GM23338 (cell line): ENCODE measurements around the gene RBPMS2. TPM values are rescaled to one million over a fixed set of nuclear protein-coding genes. Genes with fewer than 3 reads are reported as not detected.

ENCODE experiments used
- CREB1 ChIP-seq: fragments of 250-450 bp; sonication (Bioruptor Pico); IDR thresholded peaks from 2 replicates; pipeline ENCODE4 v1.5.0; 2020; ENCODE audit warnings: low read depth, mild to moderate bottlenecking, moderate library complexity
- CTCF ChIP-seq, 2 experiments: fragments of 200-600 bp in 1 of 2; sonication (generic) in 1 of 2; conservative IDR thresholded peaks; 2 replicates each; pipeline versions ENCODE4 v1.5.1 to v1.6.1; 2016 to 2017; ENCODE audit warnings: antibody characterized with exemption in 2 of 2, low read depth in 2 of 2, mild to moderate bottlenecking in 2 of 2, moderate library complexity in 1 of 2
- EZH2phosphoT487 ChIP-seq: fragments of 200-600 bp; sonication (generic); IDR thresholded peaks from one replicate; pipeline ENCODE4 v1.8.1; 2018; ENCODE audit warnings: antibody characterized with exemption; ENCODE audit not compliant: unreplicated experiment
- REST ChIP-seq: IDR thresholded peaks from one replicate; pipeline ENCODE4 v1.6.1; 2018; ENCODE audit warnings: antibody characterized with exemption; ENCODE audit not compliant: unreplicated experiment
- ZNF331 ChIP-seq: fragments of 250-450 bp; sonication (Bioruptor Pico); IDR thresholded peaks from 2 replicates; pipeline ENCODE4 v1.5.0; 2020; ENCODE audit warnings: low read depth, mild to moderate bottlenecking, moderate library complexity
- polyA plus RNA-seq: library from polyadenylated mRNA; unstranded; fragments of >200 nt; fragmentation: Nextera tagmentation; extraction: Ambion mirVana; gene quantifications from 2 replicates; pipeline ENCODE4 v1.2.1, GENCODE V29; 2016
- total RNA-seq: library from RNA; depleted of rRNA; stranded (reverse); fragments of >200 nt; shearing (Covaris generic); gene quantifications from 2 replicates; pipeline ENCODE4 v1.2.3, GENCODE V29; 2014
- TF ChIP-seq, protein P1 (sequence below): fragments of 250-450 bp; sonication (Bioruptor Pico); IDR thresholded peaks from 2 replicates; pipeline ENCODE4 v1.5.0; 2020; ENCODE audit warnings: mild to moderate bottlenecking, moderate library complexity

RBPMS2 gene
- total and polyA plus RNA-seq, 2 experiments from 2014 or later: 53.3 to 171 TPM

- TF ChIP-seq, protein P1, sequence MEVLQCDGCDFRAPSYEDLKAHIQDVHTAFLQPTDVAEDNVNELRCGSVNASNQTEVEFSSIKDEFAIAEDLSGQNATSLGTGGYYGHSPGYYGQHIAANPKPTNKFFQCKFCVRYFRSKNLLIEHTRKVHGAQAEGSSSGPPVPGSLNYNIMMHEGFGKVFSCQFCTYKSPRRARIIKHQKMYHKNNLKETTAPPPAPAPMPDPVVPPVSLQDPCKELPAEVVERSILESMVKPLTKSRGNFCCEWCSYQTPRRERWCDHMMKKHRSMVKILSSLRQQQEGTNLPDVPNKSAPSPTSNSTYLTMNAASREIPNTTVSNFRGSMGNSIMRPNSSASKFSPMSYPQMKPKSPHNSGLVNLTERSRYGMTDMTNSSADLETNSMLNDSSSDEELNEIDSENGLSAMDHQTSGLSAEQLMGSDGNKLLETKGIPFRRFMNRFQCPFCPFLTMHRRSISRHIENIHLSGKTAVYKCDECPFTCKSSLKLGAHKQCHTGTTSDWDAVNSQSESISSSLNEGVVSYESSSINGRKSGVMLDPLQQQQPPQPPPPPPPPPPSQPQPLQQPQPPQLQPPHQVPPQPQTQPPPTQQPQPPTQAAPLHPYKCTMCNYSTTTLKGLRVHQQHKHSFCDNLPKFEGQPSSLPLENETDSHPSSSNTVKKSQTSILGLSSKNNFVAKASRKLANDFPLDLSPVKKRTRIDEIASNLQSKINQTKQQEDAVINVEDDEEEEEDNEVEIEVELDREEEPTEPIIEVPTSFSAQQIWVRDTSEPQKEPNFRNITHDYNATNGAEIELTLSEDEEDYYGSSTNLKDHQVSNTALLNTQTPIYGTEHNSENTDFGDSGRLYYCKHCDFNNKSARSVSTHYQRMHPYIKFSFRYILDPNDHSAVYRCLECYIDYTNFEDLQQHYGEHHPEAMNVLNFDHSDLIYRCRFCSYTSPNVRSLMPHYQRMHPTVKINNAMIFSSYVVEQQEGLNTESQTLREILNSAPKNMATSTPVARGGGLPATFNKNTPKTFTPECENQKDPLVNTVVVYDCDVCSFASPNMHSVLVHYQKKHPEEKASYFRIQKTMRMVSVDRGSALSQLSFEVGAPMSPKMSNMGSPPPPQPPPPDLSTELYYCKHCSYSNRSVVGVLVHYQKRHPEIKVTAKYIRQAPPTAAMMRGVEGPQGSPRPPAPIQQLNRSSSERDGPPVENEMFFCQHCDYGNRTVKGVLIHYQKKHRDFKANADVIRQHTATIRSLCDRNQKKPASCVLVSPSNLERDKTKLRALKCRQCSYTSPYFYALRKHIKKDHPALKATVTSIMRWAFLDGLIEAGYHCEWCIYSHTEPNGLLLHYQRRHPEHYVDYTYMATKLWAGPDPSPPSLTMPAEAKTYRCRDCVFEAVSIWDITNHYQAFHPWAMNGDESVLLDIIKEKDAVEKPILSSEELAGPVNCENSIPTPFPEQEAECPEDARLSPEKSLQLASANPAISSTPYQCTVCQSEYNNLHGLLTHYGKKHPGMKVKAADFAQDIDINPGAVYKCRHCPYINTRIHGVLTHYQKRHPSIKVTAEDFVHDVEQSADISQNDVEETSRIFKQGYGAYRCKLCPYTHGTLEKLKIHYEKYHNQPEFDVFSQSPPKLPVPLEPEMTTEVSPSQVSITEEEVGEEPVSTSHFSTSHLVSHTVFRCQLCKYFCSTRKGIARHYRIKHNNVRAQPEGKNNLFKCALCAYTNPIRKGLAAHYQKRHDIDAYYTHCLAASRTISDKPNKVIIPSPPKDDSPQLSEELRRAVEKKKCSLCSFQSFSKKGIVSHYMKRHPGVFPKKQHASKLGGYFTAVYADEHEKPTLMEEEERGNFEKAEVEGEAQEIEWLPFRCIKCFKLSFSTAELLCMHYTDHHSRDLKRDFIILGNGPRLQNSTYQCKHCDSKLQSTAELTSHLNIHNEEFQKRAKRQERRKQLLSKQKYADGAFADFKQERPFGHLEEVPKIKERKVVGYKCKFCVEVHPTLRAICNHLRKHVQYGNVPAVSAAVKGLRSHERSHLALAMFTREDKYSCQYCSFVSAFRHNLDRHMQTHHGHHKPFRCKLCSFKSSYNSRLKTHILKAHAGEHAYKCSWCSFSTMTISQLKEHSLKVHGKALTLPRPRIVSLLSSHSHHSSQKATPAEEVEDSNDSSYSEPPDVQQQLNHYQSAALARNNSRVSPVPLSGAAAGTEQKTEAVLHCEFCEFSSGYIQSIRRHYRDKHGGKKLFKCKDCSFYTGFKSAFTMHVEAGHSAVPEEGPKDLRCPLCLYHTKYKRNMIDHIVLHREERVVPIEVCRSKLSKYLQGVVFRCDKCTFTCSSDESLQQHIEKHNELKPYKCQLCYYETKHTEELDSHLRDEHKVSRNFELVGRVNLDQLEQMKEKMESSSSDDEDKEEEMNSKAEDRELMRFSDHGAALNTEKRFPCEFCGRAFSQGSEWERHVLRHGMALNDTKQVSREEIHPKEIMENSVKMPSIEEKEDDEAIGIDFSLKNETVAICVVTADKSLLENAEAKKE (CRISPR knock-in tag): no peak
- TF ChIP-seq CREB1 (CRISPR knock-in tag): no peak
- TF ChIP-seq CTCF (conservative IDR thresholded peaks at IDR 0.05; ENCODE audit: low read depth in 2 of 2): peak in 1 of 2 experiments; percentile 36; a peak in 2 of 4 replicates
- TF ChIP-seq REST: no peak
- no peak for TF ChIP-seq EZH2phosphoT487
- no peak for TF ChIP-seq ZNF331 (CRISPR knock-in tag)
These were observed 34.8 kb downstream of the RBPMS2 start (continued) for GRCh38 chr15:64740311-64741170.
